ENCODE data around the gene CYS1.
"Not testable (repeated sequence)": the region's sequence is repeated elsewhere in the genome, so short reads cannot be mapped to it uniquely, and the experiment has no call there.

Gene CYS1

DNA sequence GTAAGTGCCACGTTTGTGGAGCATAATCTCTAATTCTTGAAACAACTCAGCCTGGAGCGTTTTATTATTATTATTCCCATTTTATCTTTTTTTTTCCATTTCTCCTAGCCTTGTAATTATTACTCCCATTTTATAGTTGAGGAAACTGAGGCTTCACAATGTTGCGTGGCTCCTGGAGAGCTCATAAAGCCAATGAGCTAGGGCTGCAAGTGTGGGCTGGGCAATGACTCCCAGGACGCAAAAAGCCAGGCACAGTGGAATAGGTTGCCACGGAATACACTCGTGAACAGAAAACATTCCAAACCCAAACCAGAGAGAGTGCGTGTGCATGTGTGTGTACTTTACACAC lies 50.4 kb downstream of the CYS1 start:
- DNase-seq (ENCODE audit: low read depth): no peak

DNA sequence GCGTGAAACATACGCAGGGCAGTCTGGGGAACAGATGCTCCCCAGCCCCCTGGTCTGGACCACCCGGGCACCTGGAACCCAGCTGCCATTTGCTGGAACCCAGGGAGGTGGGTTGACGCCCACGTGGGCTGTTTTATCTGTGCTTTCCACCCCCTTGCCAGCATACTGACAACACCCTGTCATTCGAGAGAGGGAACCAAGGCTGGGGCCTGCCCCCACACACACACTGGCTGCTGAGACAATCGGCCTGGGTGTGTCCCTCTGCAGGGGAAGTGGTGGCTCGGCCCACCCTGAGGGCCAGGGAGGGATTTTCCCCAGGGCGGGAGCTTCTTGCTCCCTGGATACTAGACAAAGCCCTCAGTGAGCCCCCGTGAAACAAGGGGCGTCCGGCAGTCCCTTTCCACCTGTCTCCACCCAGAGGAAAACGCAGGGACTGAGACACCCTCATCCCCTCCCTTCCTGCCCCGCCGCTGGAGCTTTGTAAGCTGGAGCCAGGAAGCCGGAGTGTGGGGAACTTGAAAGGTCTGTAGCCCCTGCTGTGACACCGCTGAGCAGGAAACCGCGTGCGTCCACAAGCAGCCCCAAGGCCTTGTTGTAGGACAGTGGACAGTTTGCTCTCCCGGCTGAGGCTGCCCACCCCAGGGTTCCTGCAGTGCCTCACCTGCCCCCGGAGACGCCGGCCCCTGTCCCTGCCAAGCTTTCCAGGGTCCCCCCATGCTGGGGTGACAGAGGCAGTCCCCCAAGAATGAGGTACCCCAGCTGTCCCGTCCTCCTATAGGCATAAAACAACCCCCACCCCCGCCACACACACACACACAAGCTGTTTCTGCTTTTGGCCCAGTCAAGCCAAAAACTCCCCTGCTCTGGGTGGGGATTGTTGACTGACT lies 51.0 kb downstream of the CYS1 start:
- DNase-seq (ENCODE audit: low read depth): peak; percentile 15

DNA sequence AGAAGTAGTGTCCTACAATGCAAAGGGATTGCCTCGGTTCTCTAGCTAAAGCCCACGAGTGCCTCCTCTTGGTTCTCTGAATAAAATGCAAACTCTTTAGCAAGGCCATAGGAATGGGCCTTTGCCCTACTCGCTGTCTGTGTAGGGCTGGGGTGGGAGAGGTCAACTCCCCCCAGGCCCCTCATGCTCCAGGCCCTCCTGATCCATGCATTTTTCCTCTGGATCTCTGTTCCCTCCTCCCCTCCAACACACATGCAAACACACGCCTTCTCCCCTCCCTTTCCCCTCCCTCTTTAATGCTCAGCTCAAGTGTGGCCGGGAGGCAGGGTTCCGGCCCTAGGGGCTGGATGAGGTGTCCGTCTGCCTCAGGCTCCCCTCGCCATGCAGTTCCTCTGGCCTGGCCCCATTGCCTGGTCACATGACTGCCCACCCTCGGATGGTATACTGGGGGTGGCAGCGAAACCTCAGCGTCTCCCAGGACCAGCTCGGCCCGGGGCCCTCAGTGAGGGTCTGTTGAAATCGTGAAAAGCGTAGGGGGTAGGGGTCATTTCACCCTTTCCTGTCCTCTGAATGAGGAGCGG lies 51.7 kb downstream of the CYS1 start:
- DNase-seq (ENCODE audit: low read depth): no peak

DNA sequence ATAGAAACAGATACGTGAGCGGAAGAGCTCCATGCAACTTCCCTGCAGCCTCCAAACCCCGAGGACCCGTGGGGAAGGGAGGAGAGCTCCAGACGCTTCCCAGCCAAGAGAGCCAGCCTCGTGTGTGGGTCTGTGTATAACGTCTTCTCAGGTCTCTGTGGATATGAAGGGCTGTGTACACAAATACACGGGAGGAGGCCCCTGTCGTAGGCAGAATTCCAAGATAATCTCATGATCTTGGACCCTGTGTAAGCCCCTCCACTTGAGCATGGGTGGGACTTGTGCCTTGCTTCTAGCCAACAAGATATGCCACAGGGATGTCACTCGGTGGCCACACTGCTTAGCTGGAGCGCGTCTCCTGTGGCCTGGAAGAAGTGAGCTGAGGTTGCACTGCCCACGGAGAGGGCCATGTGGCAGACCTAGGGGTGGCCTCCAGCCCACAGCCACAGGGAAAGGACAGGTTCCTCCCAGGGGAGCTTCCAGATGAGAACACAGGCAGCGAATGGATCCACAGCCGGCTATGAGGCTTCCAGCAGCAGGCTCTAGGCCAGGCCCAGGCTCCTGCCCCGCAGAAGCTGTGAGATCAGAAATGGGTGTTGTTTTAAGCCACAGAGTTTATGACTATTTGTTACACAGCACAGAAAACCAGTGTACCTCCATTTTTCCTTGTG lies 52.4 kb downstream of the CYS1 start:
- DNase-seq (ENCODE audit: low read depth): no peak

DNA sequence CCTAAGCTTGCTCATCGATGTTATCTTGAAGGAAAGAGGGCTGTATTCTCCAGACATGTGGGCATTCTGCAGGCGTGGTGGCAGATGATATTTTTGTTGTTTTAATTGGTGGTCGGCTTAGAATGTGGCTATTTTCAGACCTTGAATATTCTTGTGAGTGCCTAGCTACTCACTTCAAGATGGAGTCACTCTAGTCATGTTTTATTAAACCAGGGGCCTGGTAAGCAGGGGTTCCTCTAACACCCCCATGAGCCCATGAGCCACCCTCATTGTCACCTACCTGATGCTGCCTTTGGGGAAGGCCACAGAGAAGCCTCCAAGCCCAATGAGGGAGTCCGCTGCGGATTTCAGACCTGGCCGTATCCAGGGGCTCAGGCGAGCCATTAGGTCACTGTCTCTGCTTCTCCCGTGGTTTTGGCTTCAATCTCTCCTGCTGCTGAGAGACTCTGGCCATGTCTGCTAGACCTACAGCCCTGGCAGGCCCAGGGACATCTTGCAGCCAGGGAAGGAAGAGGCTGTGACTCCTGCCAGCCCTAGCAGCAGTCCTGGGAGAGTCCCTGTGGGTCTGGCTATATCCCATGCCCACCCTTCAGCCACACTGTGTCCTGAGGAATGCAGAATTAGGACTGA lies 53.2 kb downstream of the CYS1 start:
- no peak for DNase-seq (ENCODE audit: low read depth)

DNA sequence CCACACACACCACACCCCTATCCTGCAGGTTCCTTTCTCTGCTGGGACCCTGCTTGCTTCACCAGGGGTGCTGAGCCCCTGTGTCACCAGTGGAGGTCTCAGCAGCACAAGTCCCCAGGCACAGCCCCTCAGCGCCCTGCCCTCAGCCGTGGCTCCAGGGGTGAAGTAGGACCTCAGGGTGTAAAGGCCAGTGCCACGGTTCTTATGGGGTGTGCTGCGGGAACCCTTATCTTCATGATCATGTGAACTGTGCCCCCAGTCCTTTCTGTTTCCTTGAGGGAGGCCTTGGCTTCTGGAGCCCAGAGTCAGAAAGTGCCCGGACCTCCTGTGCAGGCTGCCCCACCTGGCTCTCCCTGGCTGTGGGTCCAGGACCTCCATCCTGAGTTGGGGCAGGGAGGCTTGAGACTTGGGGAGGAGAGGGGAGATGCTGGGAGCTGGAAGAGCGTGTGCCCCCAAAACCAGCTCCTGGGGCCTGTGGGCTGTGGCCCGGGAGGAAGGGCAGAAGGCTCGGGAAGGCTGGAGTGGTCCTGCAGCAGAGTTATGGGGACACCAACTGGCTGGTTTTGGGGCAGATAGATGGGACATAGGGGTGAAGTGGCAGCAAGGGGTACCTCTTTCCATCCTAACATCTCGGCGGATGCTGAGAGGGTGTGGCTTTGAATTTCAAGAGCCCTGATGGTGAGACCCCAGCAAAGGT lies 57.1 kb downstream of the CYS1 start:
- DNase-seq (ENCODE audit: low read depth): no peak

DNA sequence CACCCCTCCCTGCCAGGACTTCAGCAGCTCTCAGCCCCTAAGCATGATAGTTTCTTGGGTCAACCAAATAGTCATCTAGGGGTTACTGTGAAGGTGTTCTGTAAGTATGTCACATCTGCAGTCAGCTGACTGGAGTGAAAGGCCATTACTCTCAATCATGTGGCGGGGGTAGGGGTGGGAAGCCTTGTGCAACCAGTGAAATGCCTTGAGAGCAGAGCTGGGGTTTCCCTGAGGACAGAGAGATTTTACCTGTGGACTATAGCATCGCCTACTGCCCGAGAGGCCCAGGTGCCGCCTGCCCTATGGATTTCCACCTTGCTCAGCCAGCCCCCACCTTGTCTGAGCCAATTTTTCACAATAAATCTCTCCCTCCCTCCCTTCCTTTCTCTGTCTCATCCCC lies 57.8 kb downstream of the CYS1 start:
- no peak for DNase-seq (ENCODE audit: low read depth)

DNA sequence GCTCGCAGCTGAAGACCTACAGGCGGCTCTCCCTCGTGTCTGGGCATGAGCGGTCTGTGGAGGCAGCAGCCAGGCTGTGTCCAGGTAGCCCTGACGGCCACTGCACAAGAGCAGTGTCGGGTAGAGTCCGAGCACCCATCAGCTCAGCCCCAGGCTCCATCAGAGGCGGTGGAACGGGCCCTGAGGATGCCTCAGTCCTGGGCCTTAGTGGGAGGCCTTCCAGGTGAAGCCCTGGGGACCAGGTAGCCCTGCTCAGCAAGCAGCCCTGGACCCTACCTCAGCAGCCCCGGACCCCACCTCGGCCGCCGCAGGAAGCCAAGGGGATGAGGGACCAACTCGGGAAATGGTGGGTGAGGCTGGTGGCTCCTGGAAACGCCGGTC lies 58.2 kb downstream of the CYS1 start:
- DNase-seq (ENCODE audit: low read depth): no peak

DNA sequence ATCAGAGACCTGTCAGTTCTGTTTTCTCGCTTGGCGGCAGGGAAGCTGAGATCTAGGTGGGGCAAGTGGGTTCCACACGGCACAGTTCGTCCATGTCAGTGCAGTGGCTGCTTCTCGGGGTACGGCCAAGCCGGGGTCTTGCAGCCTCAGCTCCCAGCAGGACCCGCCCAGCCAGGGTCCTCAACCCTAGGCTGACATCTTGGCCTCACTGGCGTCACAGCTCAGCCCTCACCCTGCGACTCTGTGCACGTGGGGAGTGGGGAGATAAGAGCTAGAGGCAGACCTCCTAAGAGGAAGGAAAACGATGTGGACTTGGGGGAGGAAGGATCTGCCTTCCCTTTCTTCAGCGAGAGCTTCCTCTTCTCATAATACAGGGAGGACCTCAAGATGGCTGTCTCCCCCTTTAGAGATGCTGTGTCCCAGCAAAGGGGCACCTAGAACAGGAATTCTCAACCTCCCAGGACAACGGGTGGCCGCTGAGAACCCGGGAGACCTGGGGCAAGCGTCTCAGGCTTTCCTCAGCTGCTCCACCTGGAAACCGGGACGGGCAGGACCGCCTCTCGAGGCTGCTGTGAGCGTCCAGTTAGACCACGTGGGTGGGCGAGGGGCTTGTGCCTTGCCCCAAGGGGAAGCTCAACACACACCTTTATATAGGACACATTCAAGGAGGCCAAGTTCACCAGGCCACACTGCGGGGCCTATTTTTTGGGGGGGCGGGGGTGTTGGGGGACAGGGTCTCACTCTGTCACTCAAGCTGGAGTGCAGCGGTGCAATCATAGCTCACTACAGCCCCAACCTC lies 60.4 kb downstream of the CYS1 start:
- no peak for DNase-seq (ENCODE audit: low read depth)

DNA sequence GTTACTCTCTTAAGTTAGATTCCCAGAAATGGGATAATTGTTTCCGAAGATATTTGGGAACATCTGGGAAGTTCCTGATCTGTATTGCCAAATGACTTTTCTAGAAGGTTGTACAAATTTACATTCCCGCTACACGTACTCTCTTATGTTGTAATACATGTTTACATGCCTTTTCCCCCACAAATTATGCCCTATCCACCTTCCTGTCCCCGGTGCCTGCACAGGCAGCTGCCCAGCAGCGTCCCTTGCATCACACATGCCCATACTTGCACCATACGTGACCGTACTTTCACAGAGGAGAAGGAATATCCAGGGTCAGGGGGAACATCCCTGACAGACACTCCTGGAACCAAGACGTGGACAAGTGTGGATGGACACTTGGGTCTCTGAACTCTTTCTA lies 61.0 kb downstream of the CYS1 start:
- no peak for DNase-seq (ENCODE audit: low read depth)

DNA sequence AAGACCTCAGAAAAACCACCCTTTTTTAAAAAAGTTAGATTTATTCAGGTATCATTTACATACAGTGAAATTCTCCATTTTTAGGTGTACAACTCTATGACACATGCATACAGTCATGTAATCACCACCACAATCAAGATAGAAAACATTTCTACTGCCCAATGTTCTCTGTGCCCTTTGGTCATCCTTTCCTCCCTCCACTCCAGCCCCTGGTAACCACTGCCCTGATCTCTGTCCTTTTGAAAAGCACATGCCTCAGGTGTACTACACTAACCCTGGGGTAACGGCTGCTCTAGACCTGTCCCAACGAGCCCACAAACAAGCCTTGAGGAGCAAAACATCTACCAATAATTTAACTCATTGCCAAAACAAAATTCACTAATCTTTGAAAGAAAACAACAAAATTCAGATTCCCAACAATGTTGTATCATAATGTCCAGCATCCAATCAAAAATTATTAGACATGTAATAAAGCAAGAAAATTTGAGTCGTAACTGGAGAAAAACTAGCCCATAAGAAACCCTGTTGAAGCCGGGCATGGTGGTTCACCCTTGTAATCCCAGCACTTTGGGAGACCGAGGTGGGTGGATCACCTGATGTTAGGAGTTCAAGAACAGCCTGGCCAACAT lies 62.8 kb downstream of the CYS1 start:
- DNase-seq (ENCODE audit: low read depth): no peak

DNA sequence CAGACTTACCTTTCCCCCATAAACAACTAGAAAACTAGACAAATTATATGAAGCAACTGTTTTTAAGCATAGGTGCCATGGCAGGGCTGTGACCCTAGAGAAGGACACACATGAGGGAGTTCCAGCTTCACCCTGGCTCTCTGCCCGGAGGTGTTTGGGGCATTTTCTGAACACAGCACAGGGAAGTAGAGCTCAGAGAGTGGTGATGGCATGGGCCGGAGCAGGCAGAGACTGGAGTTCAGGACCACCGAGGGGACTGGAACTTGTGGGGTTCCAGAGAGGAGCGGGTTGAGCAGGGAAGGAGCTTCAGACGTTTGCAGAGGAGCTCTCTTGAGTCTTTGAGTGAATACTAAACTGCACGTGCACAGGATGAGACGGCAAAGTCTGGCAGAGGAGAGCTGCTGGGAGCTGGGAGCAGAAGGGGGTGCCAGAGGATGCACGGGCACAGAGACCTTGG lies 63.4 kb downstream of the CYS1 start:
- DNase-seq (ENCODE audit: low read depth): no peak

DNA sequence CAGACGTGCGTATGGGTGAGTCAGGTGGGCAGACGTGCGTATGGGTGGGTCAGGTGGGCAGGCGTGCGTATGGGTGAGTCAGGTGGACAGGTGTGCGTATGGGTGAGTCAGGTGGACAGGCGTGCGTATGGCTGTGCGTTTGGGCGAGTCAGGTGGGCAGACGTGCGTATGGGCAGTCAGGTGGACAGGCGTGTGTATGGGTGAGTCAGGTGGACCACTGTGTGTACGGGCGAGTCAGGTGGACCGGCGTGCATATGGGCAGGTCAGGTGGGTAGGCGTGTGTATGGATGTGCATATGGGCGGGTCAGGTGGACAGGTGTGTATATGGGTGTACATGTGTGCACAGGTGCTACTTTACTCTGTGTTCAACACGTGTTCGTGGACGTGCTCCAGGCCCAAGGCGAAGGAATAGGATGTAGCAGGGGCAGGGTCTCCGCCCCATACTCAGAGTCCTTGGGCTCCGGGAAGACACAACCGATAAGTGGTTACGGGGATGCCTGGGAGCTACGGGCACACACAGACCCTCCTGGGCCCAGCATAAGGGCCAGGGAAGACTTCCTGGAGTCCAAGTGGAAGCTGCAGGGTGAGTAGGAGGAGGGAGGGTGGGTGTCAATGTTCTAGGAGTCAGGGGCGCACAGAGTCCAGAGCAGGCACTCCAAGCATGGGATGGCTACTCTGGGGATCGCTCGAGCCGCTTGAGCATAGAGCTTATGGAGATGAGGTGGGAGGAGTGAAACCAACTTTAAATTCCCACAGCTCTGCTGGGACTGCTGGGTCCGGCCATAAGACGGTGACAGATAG lies 64.0 kb downstream of the CYS1 start:
- DNase-seq (ENCODE audit: low read depth): no peak

DNA sequence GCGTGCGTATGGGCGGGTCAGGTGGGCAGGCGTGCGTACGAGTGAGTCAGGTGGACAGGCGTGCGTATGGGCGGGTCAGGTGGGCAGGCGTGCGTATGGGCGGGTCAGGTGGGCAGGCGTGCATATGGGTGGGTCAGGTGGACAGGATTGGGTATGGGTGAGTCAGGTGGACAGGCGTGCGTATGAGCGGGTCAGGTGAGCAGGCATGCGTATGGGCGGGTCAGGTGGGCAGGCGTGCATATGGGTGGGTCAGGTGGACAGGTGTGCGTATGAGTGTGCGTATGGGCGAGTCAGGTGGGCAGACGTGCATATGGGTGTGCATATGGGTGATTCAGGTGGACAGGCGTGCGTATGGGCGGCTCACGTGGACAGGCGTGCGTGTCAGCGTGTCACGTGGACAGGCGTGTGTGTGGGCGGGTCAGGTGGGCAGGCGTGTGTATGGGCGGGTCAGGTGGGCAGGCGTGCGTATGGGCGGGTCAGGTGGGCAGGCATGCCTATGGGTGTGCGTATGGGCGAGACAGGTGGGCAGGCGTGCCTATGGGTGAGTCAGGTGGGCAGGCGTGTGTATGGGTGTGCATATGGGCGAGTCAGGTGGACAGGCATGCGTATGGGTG lies 64.7 kb downstream of the CYS1 start:
- not testable (repeated sequence) for DNase-seq (ENCODE audit: low read depth)

DNA sequence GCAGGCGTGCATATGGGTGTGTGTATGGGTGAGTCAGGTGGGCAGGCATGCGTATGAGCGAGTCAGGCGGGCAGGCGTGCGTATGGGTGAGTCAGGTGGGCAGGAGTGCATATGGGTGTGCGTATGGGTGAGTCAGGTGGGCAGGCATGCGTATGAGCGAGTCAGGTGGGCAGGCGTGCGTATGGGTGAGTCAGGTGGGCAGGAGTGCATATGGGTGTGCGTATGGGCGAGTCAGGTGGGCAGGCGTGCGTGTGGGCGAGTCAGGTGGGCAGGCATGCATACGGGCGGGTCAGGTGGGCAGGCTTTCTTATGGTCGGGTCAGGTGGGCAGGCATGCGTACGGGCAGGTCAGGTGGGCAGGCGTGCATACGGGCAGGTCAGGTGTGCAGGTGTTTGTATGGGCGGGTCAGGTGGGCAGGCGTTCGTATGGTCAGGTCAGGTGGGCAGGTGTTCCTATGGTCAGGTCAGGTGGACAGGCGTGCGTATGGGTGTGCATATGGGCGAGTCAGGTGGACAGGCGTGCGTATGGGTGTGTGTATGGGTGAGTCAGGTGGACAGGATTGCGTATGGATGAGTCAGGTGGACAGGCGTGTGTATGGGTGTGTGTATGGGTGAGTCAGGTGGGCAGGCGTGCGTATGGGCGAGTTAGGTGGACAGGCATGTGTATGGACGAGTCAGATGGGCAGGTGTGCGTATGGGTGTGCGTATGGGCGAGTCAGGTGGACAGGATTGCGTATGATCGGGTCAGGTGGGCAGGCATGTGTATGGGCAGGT lies 65.6 kb downstream of the CYS1 start:
- DNase-seq (ENCODE audit: low read depth): no peak

DNA sequence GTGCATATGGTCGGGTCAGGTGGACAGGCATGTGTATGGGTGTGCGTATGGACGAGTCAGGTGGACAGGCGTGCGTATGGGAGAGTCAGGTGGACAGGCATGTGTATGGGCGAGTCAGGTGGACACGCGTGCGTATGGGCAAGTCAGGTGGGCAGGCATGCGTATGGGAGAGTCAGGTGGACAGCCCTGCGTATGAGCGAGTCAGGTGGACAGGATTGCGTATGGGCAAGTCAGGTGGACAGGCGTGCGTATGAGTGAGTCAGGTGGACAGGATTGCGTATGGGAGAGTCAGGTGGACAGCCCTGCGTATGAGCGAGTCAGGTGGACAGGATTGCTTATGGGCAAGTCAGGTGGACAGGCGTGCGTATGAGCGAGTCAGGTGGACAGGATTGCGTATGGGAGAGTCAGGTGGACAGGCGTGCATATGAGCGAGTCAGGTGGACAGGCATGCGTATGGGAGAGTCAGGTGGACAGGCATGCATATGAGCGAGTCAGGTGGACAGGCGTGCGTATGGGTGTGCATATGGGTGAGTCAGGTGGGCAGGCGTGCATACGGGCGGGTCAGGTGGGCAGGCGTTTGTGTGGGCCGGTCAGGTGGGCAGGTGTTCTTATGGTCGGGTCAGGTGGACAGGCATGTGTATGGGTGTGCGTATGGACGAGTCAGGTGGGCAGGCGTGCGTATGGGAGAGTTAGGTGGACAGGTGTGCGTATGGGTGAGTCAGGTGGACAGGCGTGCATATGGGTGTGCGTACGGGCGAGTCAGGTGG lies 66.4 kb downstream of the CYS1 start:
- DNase-seq (ENCODE audit: low read depth): not testable (repeated sequence)

DNA sequence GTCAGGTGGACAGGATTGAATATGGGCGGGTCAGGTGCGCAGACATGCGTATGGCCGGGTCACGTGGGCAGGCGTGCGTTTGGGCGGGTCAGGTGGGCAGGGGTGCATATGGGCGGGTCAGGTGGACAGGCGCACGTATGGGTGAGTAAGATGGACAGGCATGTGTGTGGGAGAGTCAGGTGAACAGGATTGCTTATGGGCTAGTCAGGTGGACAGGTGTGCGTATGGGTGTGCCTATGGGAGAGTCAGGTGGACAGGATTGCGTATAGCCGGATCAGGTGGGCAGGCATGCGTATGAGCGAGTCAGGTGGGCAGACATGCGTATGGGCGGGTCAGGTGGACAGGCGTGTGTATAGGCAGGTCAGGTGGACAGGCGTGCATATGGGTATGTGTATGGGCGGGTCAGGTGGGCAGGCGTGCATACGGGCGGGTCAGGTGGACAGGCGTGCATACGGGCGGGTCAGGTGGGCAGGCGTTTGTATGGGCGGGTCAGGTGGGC lies 67.2 kb downstream of the CYS1 start:
- DNase-seq (ENCODE audit: low read depth): no peak
